ENCODE data around the gene TPST1. TPM values are rescaled to one million over a fixed set of nuclear protein-coding genes. Genes with fewer than 3 reads are reported as not detected.

TPST1 gene
- polyA plus RNA-seq, 1 donor: 10.8 TPM

DNA sequence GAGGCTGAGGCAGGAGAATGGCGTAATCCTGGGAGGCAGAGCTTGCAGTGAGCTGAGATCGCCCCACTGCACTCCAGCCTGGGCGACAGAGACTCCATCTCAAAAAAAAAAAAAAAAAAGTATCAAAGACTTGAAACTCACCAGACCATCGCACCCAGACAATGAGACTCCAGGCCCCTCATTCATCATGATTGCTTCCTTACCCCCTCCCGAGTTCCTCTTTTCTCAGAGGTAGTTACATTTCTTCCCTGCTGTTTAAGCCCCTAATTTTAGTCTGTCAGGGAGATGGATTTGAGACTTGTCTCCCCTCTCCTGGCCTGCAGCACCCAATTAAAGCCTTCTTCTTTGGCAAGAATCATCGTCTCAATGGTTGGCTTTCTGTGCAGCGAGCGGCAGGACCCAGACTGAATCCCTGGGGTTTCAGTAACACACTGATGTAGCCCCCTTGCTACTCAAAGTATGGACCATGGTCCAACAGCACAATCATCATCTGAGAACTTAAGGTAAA lies 19.4 kb upstream of the TPST1 start:
- Histone ChIP-seq H3K4me1 (ENCODE audit: control insufficient read depth, insufficient read depth, low read length) (peaks cover 4% of the 10 kb centered on the region), H3K36me3 (ENCODE audit: control insufficient read depth, insufficient read depth, low read length) (no peaks in the 10 kb centered on the region), H3K4me3 (ENCODE audit: low read length) (no peak overlapping the region), H3K27me3 (ENCODE audit: control insufficient read depth, insufficient read depth, low read length) (no peaks in the 10 kb centered on the region), H3K27ac (ENCODE audit: low read length) (no peak overlapping the region), H3K9me3 (ENCODE audit: control insufficient read depth, low read depth, low read length) (peaks cover 5% of the 10 kb centered on the region)
- no CpG with 5 or more reads among the region's 8 CpGs for WGBS (ENCODE audit: insufficient coverage, low lambda C conversion rate)
- no peak for DNase-seq

DNA sequence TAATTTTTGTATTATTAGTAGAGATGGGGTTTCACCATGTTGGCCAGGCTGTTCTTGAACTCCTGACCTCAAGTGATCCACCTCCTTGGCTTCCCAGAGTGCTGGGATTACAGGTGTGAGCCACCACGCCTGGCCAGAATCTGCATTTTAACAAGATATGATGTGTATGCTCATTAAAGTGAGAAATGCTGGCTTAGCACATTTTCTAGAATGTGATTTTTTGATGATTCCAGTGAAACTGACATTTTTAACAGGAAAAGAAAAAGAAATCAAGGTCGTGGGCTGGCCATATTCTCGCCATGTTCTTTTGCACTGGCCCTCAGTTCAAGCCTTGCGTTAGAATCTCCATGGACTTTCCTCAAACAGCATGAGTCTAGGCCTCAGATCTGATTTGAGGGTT lies 18.1 kb upstream of the TPST1 start:
- no peaks in the 10 kb centered on the region for H3K27me3 ChIP-seq (ENCODE audit: control insufficient read depth, insufficient read depth, low read length)
- no peak overlapping the region for H3K4me3 ChIP-seq (ENCODE audit: low read length)
- no peaks in the 10 kb centered on the region for H3K36me3 ChIP-seq (ENCODE audit: control insufficient read depth, insufficient read depth, low read length)
- peaks cover 5% of the 10 kb centered on the region for H3K9me3 ChIP-seq (ENCODE audit: control insufficient read depth, low read depth, low read length)
- peak overlapping the region; percentile 22 for H3K27ac ChIP-seq (ENCODE audit: low read length)
- peaks cover 4% of the 10 kb centered on the region for H3K4me1 ChIP-seq (ENCODE audit: control insufficient read depth, insufficient read depth, low read length)
- no CpG with 5 or more reads among the region's 4 CpGs for WGBS (ENCODE audit: insufficient coverage, low lambda C conversion rate)
- no peak for DNase-seq

DNA sequence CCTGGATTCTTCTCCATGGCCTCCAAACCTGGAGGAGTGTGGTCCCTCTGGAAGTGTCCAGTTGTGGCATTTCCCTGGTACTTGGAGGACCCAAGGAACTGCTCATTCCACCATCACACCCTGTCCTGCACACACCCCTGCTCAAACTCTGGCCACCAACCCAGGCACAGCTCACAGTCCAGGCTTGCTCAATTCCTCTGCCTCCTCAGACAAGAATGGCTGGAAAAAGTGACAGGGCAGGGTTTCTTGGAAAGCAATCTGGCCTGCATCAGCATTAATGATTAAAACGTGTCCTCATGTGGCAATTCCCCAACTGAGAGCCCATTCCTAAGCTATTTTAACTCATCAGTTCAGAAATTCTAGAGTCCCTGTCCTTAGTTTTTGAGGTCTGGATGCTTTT lies 17.2 kb upstream of the TPST1 start:
- no CpG with 5 or more reads among the region's 1 CpG for WGBS (ENCODE audit: insufficient coverage, low lambda C conversion rate)
- Histone ChIP-seq H3K4me1 (ENCODE audit: control insufficient read depth, insufficient read depth, low read length) (peaks cover 4% of the 10 kb centered on the region), H3K9me3 (ENCODE audit: control insufficient read depth, low read depth, low read length) (peaks cover 5% of the 10 kb centered on the region), H3K27ac (ENCODE audit: low read length) (peak overlapping the region; percentile 22), H3K4me3 (ENCODE audit: low read length) (no peak overlapping the region), H3K36me3 (ENCODE audit: control insufficient read depth, insufficient read depth, low read length) (no peaks in the 10 kb centered on the region), H3K27me3 (ENCODE audit: control insufficient read depth, insufficient read depth, low read length) (no peaks in the 10 kb centered on the region)
- DNase-seq: peak; percentile 78 to 79

DNA sequence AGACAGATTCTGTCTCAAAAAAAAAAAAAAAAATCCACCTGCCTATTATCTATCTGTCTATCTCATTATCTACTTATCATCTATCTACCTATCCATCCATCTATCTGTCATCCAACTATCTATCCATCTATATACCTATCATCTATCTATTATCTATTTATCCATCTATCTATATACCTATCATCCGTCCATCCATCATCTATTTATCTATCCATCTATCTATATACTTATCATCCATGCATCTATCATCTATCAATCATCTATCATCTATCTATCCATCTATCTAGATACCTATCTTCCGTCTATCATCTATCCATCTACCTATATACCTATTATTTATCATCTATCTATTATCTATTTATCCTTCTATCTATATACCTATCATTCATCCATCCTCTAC lies 16.5 kb upstream of the TPST1 start:
- no peak overlapping the region for H3K27ac ChIP-seq (ENCODE audit: low read length)
- DNase-seq: no peak
- H3K9me3 ChIP-seq (ENCODE audit: control insufficient read depth, low read depth, low read length): peaks cover 5% of the 10 kb centered on the region
- peaks cover 4% of the 10 kb centered on the region for H3K4me1 ChIP-seq (ENCODE audit: control insufficient read depth, insufficient read depth, low read length)
- no peaks in the 10 kb centered on the region for H3K36me3 ChIP-seq (ENCODE audit: control insufficient read depth, insufficient read depth, low read length)
- 94% methylated on average over 2 of the region's 2 CpGs for WGBS (ENCODE audit: insufficient coverage, low lambda C conversion rate)
- H3K27me3 ChIP-seq (ENCODE audit: control insufficient read depth, insufficient read depth, low read length): no peaks in the 10 kb centered on the region
- H3K4me3 ChIP-seq (ENCODE audit: low read length): no peak overlapping the region

DNA sequence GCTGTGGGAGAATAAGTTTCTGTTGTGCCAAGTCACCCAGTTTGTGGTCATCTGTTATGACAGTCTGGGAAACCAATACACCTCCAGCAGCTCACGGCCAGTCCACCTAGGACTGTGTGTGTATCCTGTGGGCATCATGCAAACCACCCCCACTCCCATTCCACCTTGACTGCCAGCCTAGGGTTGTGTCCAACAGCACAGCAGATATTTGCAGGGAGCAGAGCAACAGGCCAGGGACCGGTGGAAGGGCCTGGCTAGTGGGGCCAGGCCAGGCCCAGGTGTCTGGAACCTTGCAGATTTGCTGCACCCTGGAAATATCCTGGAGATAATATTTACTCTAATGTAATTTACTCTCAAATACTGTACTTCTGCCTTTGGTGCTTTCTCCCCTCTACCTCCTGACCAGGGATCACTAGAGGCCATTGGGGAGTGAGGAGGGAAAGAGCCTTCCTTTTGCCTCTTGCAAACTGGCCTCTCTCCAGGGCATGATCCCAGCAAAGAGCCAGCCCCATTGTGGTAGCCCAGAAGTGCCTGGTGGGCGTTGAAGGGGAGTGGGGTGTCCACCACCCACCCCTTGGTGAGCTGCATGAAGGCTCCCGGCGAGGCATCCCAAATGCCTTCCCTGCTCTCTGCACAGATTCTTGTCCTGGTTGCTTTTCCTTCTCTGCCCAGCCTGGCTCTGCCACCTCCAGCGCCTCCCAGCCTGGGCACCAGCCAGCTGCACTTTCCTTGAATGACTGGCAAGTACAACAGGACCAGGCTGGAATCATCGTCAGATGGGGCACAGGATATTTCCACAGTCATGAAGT lies 15.2 kb upstream of the TPST1 start:
- Histone ChIP-seq H3K4me1 (ENCODE audit: control insufficient read depth, insufficient read depth, low read length) (peaks cover 4% of the 10 kb centered on the region), H3K9me3 (ENCODE audit: control insufficient read depth, low read depth, low read length) (peaks cover 5% of the 10 kb centered on the region), H3K27me3 (ENCODE audit: control insufficient read depth, insufficient read depth, low read length) (no peaks in the 10 kb centered on the region), H3K27ac (ENCODE audit: low read length) (no peak overlapping the region), H3K4me3 (ENCODE audit: low read length) (no peak overlapping the region), H3K36me3 (ENCODE audit: control insufficient read depth, insufficient read depth, low read length) (no peaks in the 10 kb centered on the region)
- no CpG with 5 or more reads among the region's 7 CpGs for WGBS (ENCODE audit: insufficient coverage, low lambda C conversion rate)
- no peak for DNase-seq

DNA sequence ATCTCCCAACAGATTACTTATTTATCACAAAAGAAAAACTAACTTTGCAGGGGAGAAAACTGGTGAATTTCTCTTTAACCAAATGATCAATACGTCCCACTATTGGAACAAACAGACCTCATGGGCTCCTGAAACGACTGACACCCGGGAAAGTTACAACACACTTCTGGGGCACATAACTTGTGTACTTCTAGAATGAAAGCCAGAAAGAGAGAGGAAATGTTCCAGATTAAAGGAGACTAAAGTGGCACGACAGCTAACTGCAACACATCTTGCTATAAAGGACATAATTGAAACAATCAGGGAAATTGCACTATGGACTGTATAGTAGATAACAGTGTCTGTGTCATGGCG lies 14.7 kb upstream of the TPST1 start:
- no peak for DNase-seq
- Histone ChIP-seq H3K27me3 (ENCODE audit: control insufficient read depth, insufficient read depth, low read length) (no peaks in the 10 kb centered on the region), H3K36me3 (ENCODE audit: control insufficient read depth, insufficient read depth, low read length) (no peaks in the 10 kb centered on the region), H3K9me3 (ENCODE audit: control insufficient read depth, low read depth, low read length) (peaks cover 3% of the 10 kb centered on the region), H3K27ac (ENCODE audit: low read length) (no peak overlapping the region), H3K4me3 (ENCODE audit: low read length) (no peak overlapping the region), H3K4me1 (ENCODE audit: control insufficient read depth, insufficient read depth, low read length) (peaks cover 4% of the 10 kb centered on the region)
- 33% methylated on average over 1 of the region's 5 CpGs for WGBS (ENCODE audit: insufficient coverage, low lambda C conversion rate)

DNA sequence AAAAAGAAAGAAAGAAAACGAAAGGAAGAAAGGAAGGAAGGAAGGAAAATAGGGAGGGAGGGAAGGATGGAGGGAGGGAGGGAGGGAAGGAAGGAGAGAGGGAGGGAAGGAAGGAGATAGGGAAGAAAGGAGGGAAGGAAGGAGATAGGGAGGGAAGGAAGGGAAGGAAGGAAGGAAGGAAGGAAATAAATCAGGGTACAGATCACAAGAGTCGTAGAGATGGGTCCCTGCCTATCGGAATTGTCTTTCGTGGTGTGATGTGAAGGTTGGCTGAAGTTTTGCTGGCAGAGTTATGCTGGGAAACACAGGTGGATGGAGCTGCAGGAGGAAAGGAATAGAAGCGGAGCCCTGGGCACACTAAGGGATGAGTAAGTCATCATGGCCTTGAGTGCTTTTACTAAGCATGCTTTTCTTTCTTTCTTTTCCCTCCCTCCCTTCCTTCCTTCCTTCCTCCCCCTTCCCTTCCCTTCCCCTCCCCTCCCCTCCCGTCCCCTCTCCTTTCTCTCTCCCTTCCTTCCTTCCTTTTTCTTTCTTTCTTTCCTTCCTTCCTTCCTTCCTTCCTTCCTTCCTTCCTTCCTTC lies 11.9 kb upstream of the TPST1 start:
- no peaks in the 10 kb centered on the region for H3K9me3 ChIP-seq (ENCODE audit: control insufficient read depth, low read depth, low read length)
- H3K4me1 ChIP-seq (ENCODE audit: control insufficient read depth, insufficient read depth, low read length): no peaks in the 10 kb centered on the region
- no peaks in the 10 kb centered on the region for H3K27me3 ChIP-seq (ENCODE audit: control insufficient read depth, insufficient read depth, low read length)
- H3K4me3 ChIP-seq (ENCODE audit: low read length): no peak overlapping the region
- no peak for DNase-seq
- H3K27ac ChIP-seq (ENCODE audit: low read length): no peak overlapping the region
- H3K36me3 ChIP-seq (ENCODE audit: control insufficient read depth, insufficient read depth, low read length): no peaks in the 10 kb centered on the region
- WGBS (ENCODE audit: insufficient coverage, low lambda C conversion rate): 63% methylated on average over 2 of the region's 6 CpGs

DNA sequence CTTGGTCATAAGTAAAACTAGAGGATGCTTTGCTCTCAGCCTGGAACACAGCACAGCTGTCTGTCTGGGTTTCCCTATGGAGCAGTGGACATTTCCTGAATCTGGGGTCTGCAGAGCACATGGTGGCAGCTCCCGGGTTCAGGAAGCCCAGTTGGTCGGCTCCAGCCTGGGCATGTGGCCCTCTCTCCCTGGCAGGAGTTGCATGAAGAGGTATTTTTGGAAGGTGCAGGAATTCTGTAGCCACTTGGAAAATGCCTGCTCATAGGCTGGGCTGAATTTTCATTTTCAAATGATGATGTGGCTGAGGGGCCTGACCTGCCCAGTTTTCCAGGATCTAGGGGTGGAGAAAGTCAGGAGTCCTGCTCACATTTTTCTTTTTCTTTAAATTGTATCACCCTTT lies 6.7 kb upstream of the TPST1 start:
- Histone ChIP-seq H3K9me3 (ENCODE audit: control insufficient read depth, low read depth, low read length) (no peaks in the 10 kb centered on the region), H3K36me3 (ENCODE audit: control insufficient read depth, insufficient read depth, low read length) (no peaks in the 10 kb centered on the region), H3K27me3 (ENCODE audit: control insufficient read depth, insufficient read depth, low read length) (no peaks in the 10 kb centered on the region), H3K4me3 (ENCODE audit: low read length) (no peak overlapping the region), H3K27ac (ENCODE audit: low read length) (no peak overlapping the region), H3K4me1 (ENCODE audit: control insufficient read depth, insufficient read depth, low read length) (no peaks in the 10 kb centered on the region)
- no CpG with 5 or more reads among the region's 2 CpGs for WGBS (ENCODE audit: insufficient coverage, low lambda C conversion rate)
- no peak for DNase-seq

DNA sequence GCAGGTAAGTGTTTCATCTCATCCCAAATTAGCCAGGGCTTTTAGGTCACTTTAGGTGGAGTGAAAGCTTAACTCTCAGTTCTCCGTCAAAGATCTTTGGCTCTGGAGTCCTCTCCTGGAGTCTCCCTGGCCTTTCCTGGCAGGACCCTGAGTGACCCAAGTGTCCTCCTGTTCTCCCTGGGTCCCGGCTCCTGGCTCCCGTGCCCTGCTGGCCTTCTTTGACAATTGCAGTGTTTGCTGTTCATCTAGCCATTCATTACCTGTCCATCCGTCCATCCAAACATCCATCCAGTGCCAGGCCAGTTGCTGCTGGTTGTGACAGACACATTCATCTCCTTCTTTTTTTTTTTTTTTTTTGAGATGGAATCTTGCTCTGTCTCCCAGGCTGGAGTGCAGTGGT lies 6.2 kb upstream of the TPST1 start:
- Histone ChIP-seq H3K36me3 (ENCODE audit: control insufficient read depth, insufficient read depth, low read length) (no peaks in the 10 kb centered on the region), H3K4me1 (ENCODE audit: control insufficient read depth, insufficient read depth, low read length) (no peaks in the 10 kb centered on the region), H3K9me3 (ENCODE audit: control insufficient read depth, low read depth, low read length) (no peaks in the 10 kb centered on the region), H3K4me3 (ENCODE audit: low read length) (no peak overlapping the region), H3K27ac (ENCODE audit: low read length) (no peak overlapping the region), H3K27me3 (ENCODE audit: control insufficient read depth, insufficient read depth, low read length) (no peaks in the 10 kb centered on the region)
- no CpG with 5 or more reads among the region's 4 CpGs for WGBS (ENCODE audit: insufficient coverage, low lambda C conversion rate)
- DNase-seq: no peak

DNA sequence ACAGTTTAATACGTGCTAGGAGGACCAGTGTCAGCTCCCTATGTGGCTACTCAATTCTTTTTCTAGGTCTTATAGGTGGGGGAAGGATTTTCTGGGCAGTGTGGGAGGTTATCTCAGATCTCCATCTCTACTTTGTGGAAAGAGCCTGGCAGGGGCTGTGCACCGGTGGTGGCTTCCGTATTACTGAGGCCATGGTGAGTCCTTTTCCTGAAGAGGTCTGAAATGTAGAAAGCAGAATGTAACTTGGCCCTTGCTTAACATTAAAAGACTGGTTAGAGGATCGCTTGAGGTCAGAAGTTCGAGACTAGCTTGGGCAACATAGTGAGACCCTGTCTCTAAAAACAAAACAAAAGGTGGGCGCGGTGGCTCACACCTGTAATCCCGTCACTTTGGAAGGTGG lies 2.7 kb upstream of the TPST1 start:
- peaks cover 5% of the 10 kb centered on the region for H3K4me1 ChIP-seq (ENCODE audit: control insufficient read depth, insufficient read depth, low read length)
- H3K27ac ChIP-seq (ENCODE audit: low read length): no peak overlapping the region
- H3K27me3 ChIP-seq (ENCODE audit: control insufficient read depth, insufficient read depth, low read length): no peaks in the 10 kb centered on the region
- no peaks in the 10 kb centered on the region for H3K36me3 ChIP-seq (ENCODE audit: control insufficient read depth, insufficient read depth, low read length)
- WGBS (ENCODE audit: insufficient coverage, low lambda C conversion rate): no CpG with 5 or more reads among the region's 8 CpGs
- H3K9me3 ChIP-seq (ENCODE audit: control insufficient read depth, low read depth, low read length): no peaks in the 10 kb centered on the region
- no peak for DNase-seq
- H3K4me3 ChIP-seq (ENCODE audit: low read length): no peak overlapping the region

DNA sequence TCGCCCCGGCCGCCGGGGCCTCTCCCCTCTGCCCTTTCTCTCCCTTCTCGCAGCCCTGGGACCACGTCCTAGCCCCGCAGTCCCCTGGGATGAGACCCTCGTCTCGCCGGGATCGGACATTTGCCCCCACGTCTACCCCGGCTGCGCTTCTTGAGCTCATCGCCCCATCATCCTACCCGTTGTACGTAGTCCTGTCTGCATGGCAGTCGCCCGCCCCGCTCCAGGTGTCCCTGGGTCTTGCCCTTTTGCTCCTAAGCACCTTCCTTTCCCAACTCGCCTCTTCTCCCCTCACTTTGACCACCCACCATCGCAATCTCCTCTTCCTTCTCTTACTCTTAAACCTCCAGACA lies 582 bp downstream of the TPST1 start:
- Histone ChIP-seq H3K27ac (ENCODE audit: low read length) (no peak overlapping the region), H3K36me3 (ENCODE audit: control insufficient read depth, insufficient read depth, low read length) (no peaks in the 10 kb centered on the region), H3K27me3 (ENCODE audit: control insufficient read depth, insufficient read depth, low read length) (no peaks in the 10 kb centered on the region), H3K9me3 (ENCODE audit: control insufficient read depth, low read depth, low read length) (no peaks in the 10 kb centered on the region), H3K4me1 (ENCODE audit: control insufficient read depth, insufficient read depth, low read length) (peaks cover 5% of the 10 kb centered on the region), H3K4me3 (ENCODE audit: low read length) (peak overlapping the region; percentile 82)
- peak; percentile 11 to 23 for DNase-seq
- 0% methylated on average over 2 of the region's 22 CpGs for WGBS (ENCODE audit: insufficient coverage, low lambda C conversion rate)
